Prostate gland (tissue), 2 donors: Measurements from ENCODE around the gene S100A6.

Experiments used
- POLR2A ChIP-seq: fragments of 450-650 bp; IDR thresholded peaks from one replicate; pipeline ENCODE4 v1.6.1; 2016; ENCODE audit warnings: antibody characterized with exemption, mild to moderate bottlenecking
- TF ChIP-seq, protein P1 (sequence below), 4 experiments: fragments of 200-600 bp in 2 of 4; fragments of 450-650 bp in 2 of 4; sonication (generic) in 2 of 4; IDR thresholded peaks; 1 replicate in 3 of 4; 2 replicates in 1 of 4; pipeline ENCODE4 v1.5.1; 2016 to 2019; ENCODE audit warnings: antibody characterized with exemption in 4 of 4, mild to moderate bottlenecking in 2 of 4, moderate library complexity in 2 of 4

DNA sequence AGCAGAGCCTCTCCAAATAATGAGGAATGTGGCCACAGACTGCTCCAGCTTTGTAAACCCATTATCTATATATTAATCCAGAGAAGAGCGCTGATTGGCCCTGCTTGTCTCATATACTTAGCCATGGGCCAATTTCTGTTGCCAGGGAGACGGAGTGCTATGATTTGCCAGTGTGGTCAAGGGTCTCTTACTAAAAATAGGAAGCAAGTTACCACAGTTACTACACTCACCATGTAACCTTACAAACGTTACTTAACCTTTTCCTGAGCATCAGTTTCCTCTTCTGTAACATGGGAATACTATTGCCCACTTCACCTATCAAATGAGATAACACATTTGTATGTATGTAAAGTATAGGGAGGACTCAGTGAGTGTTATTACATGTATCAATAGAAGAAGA is 37.6 kb upstream of the S100A6 start:
- TF ChIP-seq, protein P1, sequence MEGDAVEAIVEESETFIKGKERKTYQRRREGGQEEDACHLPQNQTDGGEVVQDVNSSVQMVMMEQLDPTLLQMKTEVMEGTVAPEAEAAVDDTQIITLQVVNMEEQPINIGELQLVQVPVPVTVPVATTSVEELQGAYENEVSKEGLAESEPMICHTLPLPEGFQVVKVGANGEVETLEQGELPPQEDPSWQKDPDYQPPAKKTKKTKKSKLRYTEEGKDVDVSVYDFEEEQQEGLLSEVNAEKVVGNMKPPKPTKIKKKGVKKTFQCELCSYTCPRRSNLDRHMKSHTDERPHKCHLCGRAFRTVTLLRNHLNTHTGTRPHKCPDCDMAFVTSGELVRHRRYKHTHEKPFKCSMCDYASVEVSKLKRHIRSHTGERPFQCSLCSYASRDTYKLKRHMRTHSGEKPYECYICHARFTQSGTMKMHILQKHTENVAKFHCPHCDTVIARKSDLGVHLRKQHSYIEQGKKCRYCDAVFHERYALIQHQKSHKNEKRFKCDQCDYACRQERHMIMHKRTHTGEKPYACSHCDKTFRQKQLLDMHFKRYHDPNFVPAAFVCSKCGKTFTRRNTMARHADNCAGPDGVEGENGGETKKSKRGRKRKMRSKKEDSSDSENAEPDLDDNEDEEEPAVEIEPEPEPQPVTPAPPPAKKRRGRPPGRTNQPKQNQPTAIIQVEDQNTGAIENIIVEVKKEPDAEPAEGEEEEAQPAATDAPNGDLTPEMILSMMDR (IDR thresholded peaks at IDR 0.05) = no peak
- no peak for TF ChIP-seq POLR2A
